GM12875 (cell line): Measurements from ENCODE around the gene ARL4D.

ENCODE experiments used
- H3K4me3 ChIP-seq: one replicate; pipeline ENCODE4 v1.5.1; 2011; ENCODE audit warnings: low read depth, low read length, control low read depth
- TF ChIP-seq, protein P1 (sequence below): IDR thresholded peaks from 2 replicates; pipeline ENCODE4 v1.5.1; 2011; ENCODE audit warnings: low read depth, mild to moderate bottlenecking, control low read depth, inconsistent platforms, low read length, moderate library complexity, borderline replicate concordance; ENCODE audit not compliant: insufficient read depth

Gene ARL4D, protein sequence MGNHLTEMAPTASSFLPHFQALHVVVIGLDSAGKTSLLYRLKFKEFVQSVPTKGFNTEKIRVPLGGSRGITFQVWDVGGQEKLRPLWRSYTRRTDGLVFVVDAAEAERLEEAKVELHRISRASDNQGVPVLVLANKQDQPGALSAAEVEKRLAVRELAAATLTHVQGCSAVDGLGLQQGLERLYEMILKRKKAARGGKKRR

DNA sequence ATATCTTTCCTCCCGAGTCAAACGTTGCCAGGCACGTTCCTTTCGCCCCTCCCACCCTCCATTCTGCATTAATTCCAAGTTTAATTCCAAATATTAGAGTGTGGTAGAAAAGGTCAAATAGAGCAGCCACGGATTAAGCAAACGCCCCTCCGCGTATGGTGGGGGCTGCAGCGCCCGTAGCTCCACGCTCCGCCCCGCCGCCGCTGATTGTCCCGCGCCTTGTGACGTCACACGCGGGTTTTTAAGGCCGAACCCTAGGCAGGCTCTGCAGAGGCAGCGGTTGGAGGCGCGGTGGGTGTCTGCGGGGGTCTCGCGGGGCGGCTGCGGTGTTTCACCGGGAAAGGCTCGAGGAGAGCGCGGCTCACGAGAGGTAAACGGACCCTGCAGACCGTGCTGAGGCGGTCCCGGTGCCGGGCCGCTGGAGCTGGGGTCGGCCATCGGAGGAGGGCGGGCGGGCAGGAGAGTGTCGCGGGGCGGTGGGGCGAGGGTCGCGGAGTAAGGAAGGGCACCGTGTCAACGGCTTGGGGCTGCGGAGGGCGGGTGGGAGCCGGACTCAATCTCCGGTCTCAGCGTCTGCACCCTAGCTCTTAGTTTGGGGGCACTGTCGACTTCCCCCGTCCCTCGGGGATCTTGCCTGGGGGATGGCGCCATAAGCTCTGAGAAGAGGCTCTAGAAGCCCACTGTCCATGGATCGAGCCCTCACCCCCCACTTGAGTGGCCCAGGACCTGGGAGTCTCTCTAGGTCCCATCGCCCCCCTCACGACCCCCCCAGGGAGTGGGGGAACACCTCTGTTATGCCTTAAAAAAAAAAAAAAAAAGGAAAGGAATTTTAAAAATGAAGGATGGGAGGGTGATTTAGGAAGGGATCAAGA, at the start of gene ARL4D:
Gene ARL4D, plus strand, starts transcription at position 270 of the 872 bp plus-strand sequence. CDS start 740 bp downstream, outside the sequence.
- H3K4me3 ChIP-seq, result peak within 1 kb of the TSS; percentile 64

DNA sequence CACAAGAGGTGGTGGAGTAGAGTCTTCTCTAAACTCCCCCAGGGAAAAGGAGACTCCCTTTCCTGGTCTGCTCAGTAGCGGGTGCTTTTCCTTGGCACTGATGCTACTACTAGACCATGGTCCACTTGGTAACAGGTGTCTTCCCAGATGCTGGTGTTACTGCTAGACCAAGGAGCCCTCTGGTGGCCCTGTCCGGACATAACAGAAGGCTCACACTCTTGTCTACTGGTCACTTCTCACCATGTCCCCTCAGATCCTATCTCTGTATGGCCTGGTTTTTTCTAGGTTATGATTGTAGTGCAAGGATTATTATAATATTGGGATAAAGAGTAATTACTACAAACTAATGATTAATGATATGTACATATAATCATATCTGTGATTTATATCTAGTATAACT, 49.7 kb upstream of the ARL4D start:
- TF ChIP-seq, protein P1, sequence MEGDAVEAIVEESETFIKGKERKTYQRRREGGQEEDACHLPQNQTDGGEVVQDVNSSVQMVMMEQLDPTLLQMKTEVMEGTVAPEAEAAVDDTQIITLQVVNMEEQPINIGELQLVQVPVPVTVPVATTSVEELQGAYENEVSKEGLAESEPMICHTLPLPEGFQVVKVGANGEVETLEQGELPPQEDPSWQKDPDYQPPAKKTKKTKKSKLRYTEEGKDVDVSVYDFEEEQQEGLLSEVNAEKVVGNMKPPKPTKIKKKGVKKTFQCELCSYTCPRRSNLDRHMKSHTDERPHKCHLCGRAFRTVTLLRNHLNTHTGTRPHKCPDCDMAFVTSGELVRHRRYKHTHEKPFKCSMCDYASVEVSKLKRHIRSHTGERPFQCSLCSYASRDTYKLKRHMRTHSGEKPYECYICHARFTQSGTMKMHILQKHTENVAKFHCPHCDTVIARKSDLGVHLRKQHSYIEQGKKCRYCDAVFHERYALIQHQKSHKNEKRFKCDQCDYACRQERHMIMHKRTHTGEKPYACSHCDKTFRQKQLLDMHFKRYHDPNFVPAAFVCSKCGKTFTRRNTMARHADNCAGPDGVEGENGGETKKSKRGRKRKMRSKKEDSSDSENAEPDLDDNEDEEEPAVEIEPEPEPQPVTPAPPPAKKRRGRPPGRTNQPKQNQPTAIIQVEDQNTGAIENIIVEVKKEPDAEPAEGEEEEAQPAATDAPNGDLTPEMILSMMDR, result no peak
- no peak overlapping the region for H3K4me3 ChIP-seq

More for the DNA sequence above, at the start of gene ARL4D:
- TF ChIP-seq, protein P1, result no peak

DNA sequence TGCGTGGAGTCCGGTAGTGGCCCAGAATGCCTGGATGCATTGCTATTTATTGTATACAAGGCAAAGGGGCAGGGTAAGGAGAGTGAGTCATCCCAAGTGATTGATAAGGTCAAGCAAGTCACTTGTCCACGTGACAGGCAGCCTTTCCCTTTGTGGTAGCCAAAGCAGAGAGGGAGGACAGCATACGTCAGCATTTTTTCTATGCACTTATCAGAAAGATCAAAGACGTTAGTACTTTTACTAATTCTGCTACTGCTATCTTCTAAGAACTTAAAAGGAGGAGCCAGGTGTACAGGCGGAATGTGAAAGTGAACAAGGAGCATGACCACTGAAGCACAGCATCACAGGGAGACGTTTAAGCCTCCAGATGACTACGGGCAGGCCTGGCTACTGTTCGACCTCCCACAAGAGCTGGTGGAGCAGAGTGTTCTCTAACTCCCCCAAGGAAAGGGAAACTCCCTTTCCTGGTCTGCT, 47.9 kb upstream of the ARL4D start:
- TF ChIP-seq, protein P1, result no peak
- no peak overlapping the region for H3K4me3 ChIP-seq

DNA sequence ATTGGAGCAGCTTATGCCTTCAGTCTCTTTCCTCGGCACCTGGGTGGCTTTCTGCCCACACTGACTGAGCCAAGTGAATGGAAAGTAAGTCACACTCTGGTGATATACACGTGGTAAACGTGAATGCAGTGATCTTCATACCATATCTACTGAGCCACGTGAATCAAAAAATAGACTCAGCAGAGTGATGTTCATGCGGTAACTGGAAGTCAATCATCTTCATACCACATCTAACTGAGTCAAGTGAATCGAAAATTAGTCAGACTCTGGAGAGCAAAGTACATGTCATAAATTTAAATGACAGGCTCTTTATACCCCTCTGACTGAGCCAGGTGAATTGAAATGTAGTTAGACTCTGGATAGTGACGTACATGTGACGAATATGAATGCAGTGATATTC, 47.1 kb upstream of the ARL4D start:
- TF ChIP-seq, protein P1, result no peak
- no peak overlapping the region for H3K4me3 ChIP-seq

DNA sequence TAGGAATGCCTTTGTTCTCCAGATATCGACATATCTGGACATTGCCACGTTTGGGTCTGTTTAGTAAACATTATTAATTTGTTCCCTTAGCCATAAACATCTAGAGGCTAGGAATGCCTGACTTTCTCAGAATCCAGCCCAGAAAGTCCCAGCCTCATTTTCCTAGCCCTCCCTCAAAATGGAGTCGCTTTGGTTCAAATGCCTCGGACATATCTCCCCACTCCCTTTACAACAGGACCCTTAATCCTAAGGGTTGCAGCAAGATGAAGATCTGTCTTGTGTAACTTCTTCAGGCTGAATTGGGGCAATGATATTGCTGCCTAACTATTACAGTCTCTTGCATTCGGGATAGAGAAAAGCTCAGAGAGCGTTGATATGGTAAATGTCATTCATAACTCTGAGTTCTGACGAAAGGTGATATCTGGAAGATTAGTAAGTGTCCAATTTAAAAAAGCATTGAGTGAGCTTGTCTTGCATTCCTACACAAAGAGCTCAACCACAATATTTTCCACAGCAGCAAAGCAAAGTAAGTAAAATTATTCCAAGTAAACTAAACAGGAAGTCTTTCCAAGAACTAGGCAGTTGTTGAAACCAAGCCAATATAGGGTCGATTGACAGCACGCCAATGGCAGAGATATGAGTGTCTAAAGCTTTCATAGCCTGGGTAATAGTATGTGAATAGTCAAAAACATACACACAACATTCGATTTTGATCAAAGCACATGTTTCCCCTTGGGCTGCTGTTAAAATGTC, 46.0 kb upstream of the ARL4D start:
- TF ChIP-seq, protein P1, result no peak
- H3K4me3 ChIP-seq, result no peak overlapping the region

DNA sequence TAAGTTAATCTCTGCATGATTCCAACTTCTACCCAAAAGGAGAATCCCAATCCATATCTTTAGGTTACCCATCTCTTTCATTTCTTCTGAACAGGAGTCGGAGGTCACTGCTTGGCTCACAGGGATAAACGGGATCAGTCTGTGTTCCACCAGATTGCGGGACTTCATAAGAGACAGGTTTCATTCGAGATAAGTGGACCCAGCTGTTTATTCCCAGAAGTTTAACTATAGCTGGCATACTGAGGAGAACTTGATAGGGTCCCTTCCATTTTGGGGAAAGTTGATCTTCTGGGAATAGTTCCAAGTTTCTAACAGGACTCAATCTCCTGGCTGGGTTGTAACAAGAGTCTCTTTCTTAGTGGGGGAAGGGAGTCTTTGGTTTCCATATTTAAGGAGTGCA, 45.4 kb upstream of the ARL4D start:
- TF ChIP-seq, protein P1, result no peak
- no peak overlapping the region for H3K4me3 ChIP-seq

DNA sequence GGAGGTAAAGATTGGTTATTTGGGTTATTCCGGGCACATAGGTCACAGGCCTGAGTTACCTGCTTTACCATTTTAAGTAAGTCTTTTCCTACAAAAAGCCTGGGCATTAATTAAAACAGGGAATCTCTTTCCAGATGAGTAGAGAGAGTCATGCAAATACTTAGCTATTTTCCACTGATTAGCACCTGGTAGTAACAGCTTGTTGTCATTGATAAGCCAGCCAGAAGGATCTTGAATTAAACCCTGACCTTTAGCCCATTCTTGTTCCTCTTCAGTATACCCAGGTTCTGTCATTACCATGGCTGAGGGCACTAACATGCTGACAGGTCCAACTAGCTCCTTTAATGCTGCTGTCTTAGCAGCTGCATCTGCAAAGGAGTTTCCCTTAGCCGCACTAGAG, 44.4 kb upstream of the ARL4D start:
- TF ChIP-seq, protein P1, result no peak
- H3K4me3 ChIP-seq, result no peak overlapping the region
